GM18873 (cell line): ENCODE data around the gene ARHGAP32.

Source experiments
- ATAC-seq: cut with Tn5 transposase; IDR thresholded peaks from one replicate; pipeline ENCODE4 v1.9.1; 2021; ENCODE audit warnings: mild to moderate bottlenecking, moderate library complexity, moderate number of reproducible peaks; ENCODE audit not compliant: unreplicated experiment, low FRiP score

Gene ARHGAP32

GRCh38 chr11:129117595-129118350 lies 74.4 kb downstream of the ARHGAP32 start:
- ATAC-seq = no peak

DNA sequence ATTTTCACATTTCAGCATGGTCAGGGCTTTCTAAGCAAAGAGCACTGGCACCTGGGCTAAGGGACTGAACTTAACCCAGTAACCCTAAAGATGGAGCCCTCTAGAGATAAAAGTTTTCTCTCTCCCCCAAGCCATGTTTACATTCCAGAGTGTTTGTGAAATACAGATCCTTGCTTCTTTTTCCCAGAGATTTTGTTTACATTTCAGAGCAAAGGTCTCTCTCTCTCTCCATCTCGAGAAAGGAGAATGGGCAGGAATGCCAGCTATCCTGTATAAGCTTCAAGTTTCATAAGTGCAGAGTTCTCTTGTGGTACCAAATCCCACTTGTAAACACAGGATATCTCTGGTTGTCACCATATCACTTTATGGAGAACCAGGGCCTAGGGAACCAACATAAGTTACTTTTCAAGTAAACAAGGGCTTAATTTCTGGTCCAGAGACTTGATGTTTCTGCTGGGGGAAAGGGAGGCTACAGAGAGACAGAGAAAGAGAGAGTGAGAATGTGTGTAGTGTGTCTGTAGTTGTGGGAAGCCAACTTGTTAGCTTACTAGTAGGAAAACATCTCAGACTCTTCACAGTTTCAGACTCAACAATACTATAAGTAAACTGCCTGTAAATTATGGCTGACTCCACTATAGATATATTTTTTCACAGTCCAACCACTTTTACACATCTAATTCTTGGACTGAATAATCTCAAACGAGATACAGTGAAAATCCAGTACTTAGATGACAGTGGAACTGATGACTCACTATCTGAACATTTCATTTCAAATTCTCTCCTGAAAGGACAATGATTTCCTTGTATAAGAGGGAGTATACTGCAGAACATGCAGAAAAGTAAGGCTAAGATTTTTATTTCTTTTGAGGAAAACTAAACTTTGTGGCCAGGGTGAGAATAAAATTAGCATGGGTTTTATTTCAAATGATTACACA lies 76.2 kb downstream of the ARHGAP32 start:
- ATAC-seq = no peak

- no peak for ATAC-seq
Observed at GRCh38 chr11:129109701-129110100, 82.4 kb downstream of the ARHGAP32 start.

- ATAC-seq = no peak
Observed at GRCh38 chr11:129106788-129107187, 85.3 kb downstream of the ARHGAP32 start.

GRCh38 chr11:129102756-129103155 lies 89.4 kb downstream of the ARHGAP32 start:
- ATAC-seq = no peak

DNA sequence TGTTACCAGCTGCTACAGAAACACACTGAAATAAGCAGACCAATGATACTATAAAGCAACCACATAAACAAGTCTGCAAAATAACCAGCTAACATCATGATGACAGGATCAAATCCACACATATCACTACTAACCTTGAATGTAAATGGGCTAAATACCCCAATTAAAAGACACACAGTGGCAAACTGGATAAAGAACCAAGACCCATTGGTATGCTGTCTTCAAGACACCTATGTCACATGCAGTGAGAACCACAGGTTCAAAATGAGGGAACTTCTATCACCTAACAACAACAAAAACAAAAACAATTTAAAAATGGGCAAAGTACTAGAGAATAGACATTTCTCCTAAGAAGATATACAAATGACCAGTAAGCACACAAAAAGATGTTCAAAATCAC lies 89.9 kb downstream of the ARHGAP32 start:
- ATAC-seq = no peak

DNA sequence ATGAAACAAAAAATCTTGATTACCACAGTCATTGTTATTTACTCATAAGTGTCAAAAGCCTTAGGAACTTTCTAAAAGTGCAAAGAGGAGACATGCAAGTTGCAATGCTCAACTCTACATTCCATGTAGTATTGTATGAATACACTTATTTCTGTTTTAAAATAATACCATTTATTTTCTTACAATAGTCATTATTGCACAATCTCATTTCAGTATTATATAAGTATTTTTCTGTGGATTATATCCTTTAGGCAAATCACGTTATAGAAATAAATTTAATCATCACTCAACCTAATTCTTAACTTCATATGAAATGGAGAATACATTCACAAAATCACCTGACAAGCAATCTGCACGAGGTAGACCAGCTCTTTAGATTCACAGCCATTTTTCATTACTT lies 98.8 kb downstream of the ARHGAP32 start:
- no peak for ATAC-seq

- no peak for ATAC-seq
Observed at GRCh38 chr11:129090056-129090455, 102.1 kb downstream of the ARHGAP32 start.

GRCh38 chr11:129089279-129089678 lies 102.8 kb downstream of the ARHGAP32 start:
- no peak for ATAC-seq

DNA sequence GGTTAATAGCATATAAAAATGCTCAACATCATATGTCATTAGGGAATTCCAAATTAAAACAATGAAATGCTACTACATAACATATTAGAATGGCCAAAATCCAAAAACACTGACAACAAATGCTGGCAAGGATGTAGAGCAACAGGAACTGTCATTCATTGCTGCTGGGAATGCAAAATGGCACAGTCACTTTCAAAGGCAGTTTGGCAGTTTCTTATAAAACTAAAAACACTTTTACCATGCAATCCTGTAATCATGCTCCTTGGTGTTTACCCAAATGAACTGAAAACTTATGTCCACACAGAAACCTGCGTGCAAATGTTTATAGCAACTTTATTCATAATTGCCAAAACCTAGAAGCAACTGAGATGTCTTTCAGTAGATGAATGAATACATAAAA lies 105.1 kb downstream of the ARHGAP32 start:
- no peak for ATAC-seq

DNA sequence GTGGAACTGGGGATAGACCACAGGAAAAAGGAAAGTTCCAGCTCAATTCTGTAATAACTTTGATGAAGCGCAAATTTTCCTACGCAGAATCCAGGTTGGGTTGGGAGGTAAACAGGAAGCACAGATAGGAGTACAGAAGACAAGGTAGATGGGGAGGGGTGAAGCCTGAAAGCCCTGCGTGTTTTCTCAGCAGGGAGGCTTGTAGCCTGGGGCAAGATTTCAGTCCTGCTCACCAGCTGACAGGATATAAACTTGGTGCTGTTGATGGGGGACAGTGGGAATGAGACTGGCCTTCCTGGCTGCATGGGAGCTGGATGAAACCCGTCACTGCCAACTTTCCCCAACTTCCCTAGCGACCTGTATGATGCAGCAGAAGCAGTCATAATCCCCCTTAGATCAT lies 114.9 kb downstream of the ARHGAP32 start:
- no peak for ATAC-seq

GRCh38 chr11:129075757-129076156 lies 116.4 kb downstream of the ARHGAP32 start:
- ATAC-seq = no peak

DNA sequence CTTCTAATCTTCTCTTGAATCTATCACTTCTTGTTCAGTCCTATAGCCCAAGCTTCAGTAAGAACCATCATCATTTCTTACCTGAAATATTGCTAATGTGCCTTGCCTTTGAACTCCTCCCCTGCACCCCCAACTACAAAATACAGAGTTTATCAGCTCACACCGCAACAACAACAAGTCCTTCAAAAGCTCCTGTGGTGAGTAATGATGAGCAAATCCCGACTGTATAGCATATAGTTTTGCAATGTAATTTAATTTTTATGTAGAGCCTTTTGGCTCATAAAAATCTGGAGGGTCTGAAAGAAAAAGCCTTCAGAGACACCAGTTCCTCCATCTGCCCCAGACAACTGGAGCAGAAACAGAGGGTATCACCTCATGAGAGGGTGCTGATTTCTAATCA lies 124.7 kb downstream of the ARHGAP32 start:
- no peak for ATAC-seq

GRCh38 chr11:129066229-129066628 lies 125.9 kb downstream of the ARHGAP32 start:
- no peak for ATAC-seq

- no peak for ATAC-seq
Observed at GRCh38 chr11:129063118-129063517, 129.0 kb downstream of the ARHGAP32 start.

- ATAC-seq = no peak
Observed at GRCh38 chr11:129061492-129062230, 130.5 kb downstream of the ARHGAP32 start.

DNA sequence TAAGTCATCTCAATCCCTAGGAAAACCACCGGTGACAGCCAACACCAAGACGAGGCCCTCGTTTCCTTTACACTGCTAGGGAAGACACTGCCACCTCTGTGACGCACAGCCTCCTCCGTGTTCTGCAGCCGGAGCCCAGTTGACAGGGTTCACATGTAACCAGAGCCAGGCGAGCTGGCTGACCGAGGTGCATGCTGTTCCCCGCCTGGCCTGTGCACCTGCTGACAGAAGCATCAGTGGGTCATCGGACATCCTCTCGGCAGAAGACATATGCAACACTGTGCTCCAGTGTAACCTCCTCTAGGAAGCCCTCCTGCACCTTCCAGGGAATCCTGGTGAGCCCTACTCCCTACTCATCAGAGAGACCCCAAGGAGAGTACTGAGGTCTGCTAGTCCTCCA lies 135.2 kb downstream of the ARHGAP32 start:
- ATAC-seq = no peak

DNA sequence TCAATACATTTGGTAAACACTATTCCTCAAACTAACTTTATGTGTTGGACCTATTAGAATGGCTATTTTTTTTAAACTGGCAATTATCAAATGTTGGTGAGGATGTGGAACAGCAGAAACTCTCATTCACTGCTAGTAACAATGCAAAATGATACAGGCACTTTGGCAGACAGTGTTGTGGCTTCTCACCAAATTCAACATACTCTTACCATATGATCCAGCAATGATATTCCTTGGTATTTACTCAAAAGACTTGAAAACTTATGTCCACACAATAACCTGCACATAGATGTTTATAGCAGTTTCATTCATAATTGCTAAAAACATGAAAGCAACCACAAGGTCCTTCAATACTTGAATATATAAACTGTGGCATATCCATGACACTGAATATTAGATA lies 136.9 kb downstream of the ARHGAP32 start:
- ATAC-seq = no peak

- no peak for ATAC-seq
Observed at GRCh38 chr11:129048911-129049310, 143.2 kb downstream of the ARHGAP32 start.

GRCh38 chr11:129045150-129045549 lies 147.0 kb downstream of the ARHGAP32 start:
- no peak for ATAC-seq

DNA sequence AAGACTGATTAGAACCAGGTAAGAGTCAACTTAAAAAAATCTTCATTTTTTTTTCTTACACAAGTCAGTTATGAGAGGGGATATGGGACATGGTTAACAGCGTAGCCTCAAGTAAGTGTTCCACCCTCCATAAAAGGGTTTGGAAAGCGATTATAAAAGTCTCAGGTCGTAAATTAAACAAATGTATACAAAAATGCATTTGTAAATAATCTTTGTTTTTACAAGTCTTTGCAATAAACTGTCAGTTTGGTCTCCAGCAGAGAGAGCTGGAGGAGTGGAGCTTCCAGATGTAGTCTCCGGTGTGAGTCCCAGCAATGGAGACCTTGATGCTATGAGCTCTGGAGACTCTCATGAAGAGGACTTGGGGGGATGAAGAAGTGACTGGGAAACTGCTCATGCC lies 149.6 kb downstream of the ARHGAP32 start:
- ATAC-seq = no peak
